Activated naive CD4-positive, alpha-beta T cell treated with anti-CD3 and anti-CD28 coated beads for 36 hours (primary cell): ENCODE data around the gene CLMN. TPM values are rescaled to one million over a fixed set of nuclear protein-coding genes. Genes with fewer than 3 reads are reported as not detected.
A peak's percentile ranks its signal among the peaks of the same experiment; 100 is the strongest.

Source experiments
- CTCF ChIA-PET: fragments of 350-600 bp; sonication (Branson Sonifier 250); formaldehyde crosslinking; loops from one replicate; lab custom pipeline; 2021; ENCODE audit warnings: antibody characterized with exemption; lab: Charles Lee
- DNase-seq: peaks from one replicate; pipeline ENCODE4 v3.0.0-alpha.2; 2020
- H3K27ac Mint-ChIP-seq: one replicate; pipeline ENCODE4 v1.8.0; 2021; ENCODE audit warnings: mild to moderate bottlenecking, mixed read lengths
- H3K27me3 Mint-ChIP-seq: one replicate; pipeline ENCODE4 v1.8.0; 2021; ENCODE audit warnings: low read depth, mixed read lengths
- H3K36me3 Mint-ChIP-seq: one replicate; pipeline ENCODE4 v1.8.0; 2021; ENCODE audit warnings: low read depth, mixed read lengths
- H3K4me1 Mint-ChIP-seq: one replicate; pipeline ENCODE4 v1.8.0; 2021; ENCODE audit warnings: low read depth, mixed read lengths
- H3K4me3 Mint-ChIP-seq: one replicate; pipeline ENCODE4 v1.8.0; 2021; ENCODE audit warnings: mild to moderate bottlenecking, moderate library complexity, mixed read lengths
- H3K9me3 Mint-ChIP-seq: one replicate; pipeline ENCODE4 v1.8.0; 2021; ENCODE audit warnings: mixed read lengths
- intact Hi-C: fragments of 100-400 bp; cut with micrococcal nuclease; formaldehyde crosslinking; loops from one replicate; pipeline ENCODE4 v1.15.1; 2023
- total RNA-seq, 2 experiments: library from RNA; stranded (reverse); gene quantifications; one replicate each; pipeline ENCODE4 v1.2.3, GENCODE V29; 2021

The CLMN gene
- total RNA-seq, 2 experiments from 2014 or later: 1.9 to 2.6 TPM

DNA sequence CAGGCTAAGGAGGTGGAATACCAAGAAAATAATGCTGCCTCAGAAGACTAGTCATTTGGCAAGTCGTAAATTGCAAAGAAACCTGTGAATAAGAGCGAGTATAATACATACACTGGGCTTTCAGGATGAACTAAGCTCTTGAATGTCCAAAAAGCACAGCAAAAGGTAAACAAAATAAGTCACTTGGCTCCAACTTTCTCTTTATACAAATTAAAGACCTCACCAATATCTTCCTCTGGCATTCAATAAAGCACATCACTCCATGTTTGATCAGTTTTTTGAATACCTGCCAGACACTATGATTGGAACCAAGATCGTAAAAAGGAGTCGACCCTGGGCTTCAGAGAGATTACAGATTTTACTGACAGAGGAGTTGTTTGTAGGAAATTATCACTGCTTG, 165.8 kb downstream of the CLMN start:
- H3K27me3 Mint-ChIP-seq: no peaks in the 10 kb centered on the region

DNA sequence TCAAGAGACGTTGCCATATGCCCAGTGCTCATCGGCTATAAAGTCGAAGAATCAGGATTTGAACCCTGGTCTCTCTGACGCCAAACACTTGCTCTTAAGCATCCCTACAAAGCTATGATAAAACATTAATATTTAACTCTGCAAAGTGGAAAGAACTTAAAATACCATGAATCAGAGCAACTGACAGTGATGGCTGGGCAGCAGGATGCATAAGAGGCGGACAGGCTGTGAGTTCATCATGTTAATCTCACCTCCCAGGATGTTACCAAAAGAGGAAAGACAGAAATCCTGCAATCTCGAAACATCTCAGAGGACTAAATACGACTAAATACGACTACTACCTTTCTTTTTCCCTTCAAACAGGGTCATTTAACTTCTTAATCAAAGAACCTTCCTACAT, 168.1 kb downstream of the CLMN start:
- no peak for DNase-seq
- Mint-ChIP-seq H3K36me3 (peaks cover 18% of the 10 kb centered on the region), H3K27me3 (no peaks in the 10 kb centered on the region), H3K9me3 (peaks cover 2% of the 10 kb centered on the region), H3K4me1 (peaks cover 75% of the 10 kb centered on the region), H3K27ac (no peak overlapping the region), H3K4me3 (no peak overlapping the region)
- intact Hi-C loops: loop anchor here (10.0 kb wide), 1 partner anchor 1213 kb away; the partner anchor contains the start of genes ATG2B and GSKIP
- CTCF ChIA-PET: no interaction called here

More for the DNA sequence above, 165.8 kb downstream of the CLMN start:
- H3K4me1 Mint-ChIP-seq: peaks cover 67% of the 10 kb centered on the region
- intact Hi-C loops: loop anchor here (10.0 kb wide), 1 partner anchor 1211 kb away; the partner anchor contains the start of genes ATG2B and GSKIP
- peaks cover 8% of the 10 kb centered on the region for H3K36me3 Mint-ChIP-seq
- no peak overlapping the region for H3K4me3 Mint-ChIP-seq
- H3K9me3 Mint-ChIP-seq: no peaks in the 10 kb centered on the region
- CTCF ChIA-PET: no interaction called here
- no peak overlapping the region for H3K27ac Mint-ChIP-seq
- DNase-seq: no peak

DNA sequence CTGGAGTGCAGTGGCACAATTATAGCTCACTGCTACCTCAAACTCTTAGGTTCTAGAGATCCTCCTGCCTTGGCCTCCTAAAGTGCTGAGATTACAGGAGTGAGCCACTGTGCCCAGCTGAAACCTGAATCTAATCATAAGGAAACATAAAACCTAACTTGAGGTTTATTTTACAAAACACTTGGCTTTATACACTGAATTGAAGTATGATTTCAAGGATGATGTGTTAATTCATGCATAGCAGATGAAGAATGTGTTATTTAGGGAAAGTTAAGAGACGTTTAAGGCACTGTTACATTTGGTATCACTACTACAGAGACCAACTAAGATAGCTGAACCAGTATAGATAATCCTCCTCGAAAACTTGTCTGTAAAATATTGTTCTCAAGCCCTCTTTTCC, 168.8 kb downstream of the CLMN start:
- Mint-ChIP-seq H3K27me3 (no peaks in the 10 kb centered on the region), H3K4me1 (peaks cover 76% of the 10 kb centered on the region), H3K36me3 (peaks cover 22% of the 10 kb centered on the region), H3K27ac (peak overlapping the region; percentile 27), H3K4me3 (no peak overlapping the region), H3K9me3 (peaks cover 6% of the 10 kb centered on the region)
- CTCF ChIA-PET: no interaction called here
- intact Hi-C loops: loop anchor here (10.0 kb wide), 1 partner anchor 1214 kb away; the partner anchor contains the start of genes ATG2B and GSKIP
- no peak for DNase-seq

DNA sequence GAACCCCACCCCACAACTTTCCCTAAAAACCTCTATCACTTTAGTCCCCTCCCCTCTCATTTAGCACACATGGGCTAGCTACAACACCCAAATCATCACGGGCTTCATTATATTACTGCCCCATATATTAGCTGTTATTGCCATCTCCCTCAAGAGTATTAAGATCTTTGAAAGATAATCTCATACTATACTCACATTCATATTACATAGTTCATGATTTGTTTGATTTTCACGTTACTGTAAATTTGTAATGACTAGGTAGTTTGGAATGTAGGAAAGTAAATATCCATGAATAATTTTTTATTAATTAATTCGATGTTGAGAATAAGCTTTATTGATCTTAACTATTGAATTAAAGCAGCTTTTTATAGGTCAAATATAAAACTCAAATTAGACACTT, 170.3 kb downstream of the CLMN start:
- no peak overlapping the region for H3K27ac Mint-ChIP-seq
- H3K4me1 Mint-ChIP-seq: peaks cover 73% of the 10 kb centered on the region
- H3K27me3 Mint-ChIP-seq: no peaks in the 10 kb centered on the region
- CTCF ChIA-PET: interaction anchor here (0.6 kb wide), 1 partner anchor 21 kb away, joined by 3 read pairs; no protein-coding TSS in a partner anchor
- H3K9me3 Mint-ChIP-seq: peaks cover 16% of the 10 kb centered on the region
- DNase-seq: no peak
- H3K4me3 Mint-ChIP-seq: no peak overlapping the region
- peaks cover 26% of the 10 kb centered on the region for H3K36me3 Mint-ChIP-seq
- intact Hi-C loops: no loop called here

DNA sequence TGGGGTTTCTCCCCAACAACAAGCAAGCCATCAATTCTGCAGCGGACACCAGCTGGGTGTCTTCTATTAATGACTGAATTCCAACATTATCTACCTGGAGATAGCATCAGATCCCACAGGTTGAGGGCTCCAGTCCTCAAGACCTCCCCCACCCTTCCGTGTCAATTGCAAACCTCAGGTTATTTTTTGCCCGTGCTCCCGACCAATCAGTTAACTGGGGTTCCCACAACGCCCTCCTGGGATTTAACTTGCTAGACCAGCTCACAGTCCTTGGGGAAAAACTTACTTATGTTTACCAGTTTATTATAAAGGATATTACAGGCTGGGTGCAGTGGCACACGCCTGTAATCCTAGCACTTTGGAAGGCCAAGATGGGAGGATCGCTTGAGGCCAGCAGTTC, 172.1 kb downstream of the CLMN start:
- Mint-ChIP-seq H3K27me3 (no peaks in the 10 kb centered on the region), H3K4me1 (peaks cover 73% of the 10 kb centered on the region), H3K36me3 (peaks cover 25% of the 10 kb centered on the region), H3K4me3 (no peak overlapping the region), H3K27ac (no peak overlapping the region), H3K9me3 (peaks cover 16% of the 10 kb centered on the region)
- no peak for DNase-seq
- intact Hi-C loops: no loop called here
- CTCF ChIA-PET: no interaction called here

DNA sequence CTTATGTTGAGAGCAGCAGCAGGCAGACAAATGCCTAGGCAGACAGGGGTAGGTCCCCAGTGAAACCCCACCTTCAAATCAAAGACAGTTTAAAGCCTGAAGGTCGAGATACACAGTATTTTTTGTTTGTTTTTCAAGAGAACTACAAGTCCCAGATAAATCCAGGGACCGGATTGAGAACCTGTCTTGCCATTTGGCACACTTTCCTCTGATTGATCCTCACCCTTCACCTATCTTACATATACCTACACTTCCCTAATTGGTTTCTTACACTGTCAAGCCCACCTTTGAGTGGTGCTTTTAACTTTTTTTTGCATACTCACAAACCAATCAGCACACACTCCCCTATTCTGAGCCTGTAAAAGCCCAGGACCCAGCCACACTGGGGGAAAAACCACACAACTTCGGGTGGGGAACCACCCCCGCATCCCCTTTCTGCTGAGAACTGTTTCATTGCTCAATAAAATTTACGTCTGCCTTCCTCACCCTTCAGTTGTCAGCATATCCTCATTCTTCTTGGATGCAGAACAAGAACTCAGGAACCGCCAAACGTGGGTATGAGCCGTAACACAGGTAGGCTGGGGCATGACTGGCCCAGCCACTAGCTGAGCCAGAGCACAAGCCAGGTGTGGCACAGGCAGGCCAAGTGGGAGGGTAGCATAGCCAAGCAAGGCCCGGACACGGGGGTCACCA, 173.5 kb downstream of the CLMN start:
- H3K27me3 Mint-ChIP-seq: no peaks in the 10 kb centered on the region
- CTCF ChIA-PET: no interaction called here
- intact Hi-C loops: no loop called here
- H3K27ac Mint-ChIP-seq: no peak overlapping the region
- peaks cover 25% of the 10 kb centered on the region for H3K36me3 Mint-ChIP-seq
- peaks cover 69% of the 10 kb centered on the region for H3K4me1 Mint-ChIP-seq
- H3K4me3 Mint-ChIP-seq: no peak overlapping the region
- DNase-seq: no peak
- H3K9me3 Mint-ChIP-seq: peaks cover 16% of the 10 kb centered on the region

DNA sequence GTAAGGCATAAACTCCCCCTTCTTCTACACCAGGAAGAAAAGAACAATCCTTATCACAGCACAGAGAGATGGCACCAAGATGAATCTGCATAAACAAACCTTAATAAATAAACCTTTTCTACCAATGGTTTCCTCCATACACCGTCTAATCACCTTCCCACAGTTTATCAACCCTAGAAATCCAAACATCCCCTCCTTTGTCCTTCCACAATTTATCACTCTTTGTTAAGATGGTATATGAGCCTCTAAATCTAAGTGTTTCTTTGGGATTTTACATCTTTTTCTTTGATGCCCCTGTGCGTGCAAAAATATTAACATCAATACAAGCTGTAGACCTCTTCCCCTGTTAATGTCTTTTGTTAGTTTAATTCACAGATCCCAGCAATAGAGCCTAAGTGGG, 174.9 kb downstream of the CLMN start:
- H3K4me1 Mint-ChIP-seq: peaks cover 66% of the 10 kb centered on the region
- peaks cover 16% of the 10 kb centered on the region for H3K9me3 Mint-ChIP-seq
- peaks cover 25% of the 10 kb centered on the region for H3K36me3 Mint-ChIP-seq
- intact Hi-C loops: no loop called here
- CTCF ChIA-PET: interaction anchor here (0.6 kb wide), 1 partner anchor 51 kb away, joined by 3 read pairs; no protein-coding TSS in a partner anchor
- no peak overlapping the region for H3K27ac Mint-ChIP-seq
- H3K4me3 Mint-ChIP-seq: no peak overlapping the region
- H3K27me3 Mint-ChIP-seq: no peaks in the 10 kb centered on the region
- DNase-seq: no peak

DNA sequence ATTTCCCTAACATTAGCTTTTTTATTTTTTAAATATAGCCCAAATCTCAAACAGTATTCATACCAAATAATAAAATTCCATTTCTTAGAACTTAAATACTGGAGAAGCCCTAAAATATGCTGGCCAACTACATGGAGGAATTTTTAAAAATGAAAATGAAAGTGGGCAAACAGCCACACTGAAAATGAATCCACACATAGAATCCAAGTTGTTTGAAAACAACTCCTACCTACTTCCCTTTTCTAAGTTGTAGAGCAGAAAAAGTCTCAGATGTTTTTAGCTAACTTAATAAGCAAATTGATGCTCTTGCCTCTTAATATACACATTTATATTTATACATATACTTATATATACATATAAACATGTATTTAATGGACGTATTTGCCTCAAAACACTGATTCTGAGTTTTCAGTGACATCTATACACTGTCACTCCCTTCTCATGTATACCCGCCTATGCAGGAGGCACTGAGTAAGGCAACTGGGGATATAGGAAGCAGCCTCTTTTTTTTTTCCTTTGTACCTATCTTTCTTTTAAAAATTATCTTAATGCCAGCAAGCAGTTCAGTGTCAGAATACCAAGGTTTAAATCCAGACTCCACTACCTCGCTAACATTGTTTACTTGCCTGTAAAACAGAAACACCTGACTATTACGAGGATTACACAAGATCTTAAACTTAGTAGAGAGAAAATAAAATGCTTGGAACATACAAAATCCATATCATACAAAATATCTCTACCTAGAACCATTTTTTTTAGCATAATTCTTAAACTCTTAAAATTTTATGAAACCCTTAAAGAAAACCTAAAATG, 175.7 kb downstream of the CLMN start:
- H3K27ac Mint-ChIP-seq: no peak overlapping the region
- H3K4me3 Mint-ChIP-seq: no peak overlapping the region
- CTCF ChIA-PET: no interaction called here
- no peak for DNase-seq
- H3K27me3 Mint-ChIP-seq: no peaks in the 10 kb centered on the region
- H3K4me1 Mint-ChIP-seq: peaks cover 68% of the 10 kb centered on the region
- peaks cover 16% of the 10 kb centered on the region for H3K9me3 Mint-ChIP-seq
- peaks cover 25% of the 10 kb centered on the region for H3K36me3 Mint-ChIP-seq
- intact Hi-C loops: no loop called here

DNA sequence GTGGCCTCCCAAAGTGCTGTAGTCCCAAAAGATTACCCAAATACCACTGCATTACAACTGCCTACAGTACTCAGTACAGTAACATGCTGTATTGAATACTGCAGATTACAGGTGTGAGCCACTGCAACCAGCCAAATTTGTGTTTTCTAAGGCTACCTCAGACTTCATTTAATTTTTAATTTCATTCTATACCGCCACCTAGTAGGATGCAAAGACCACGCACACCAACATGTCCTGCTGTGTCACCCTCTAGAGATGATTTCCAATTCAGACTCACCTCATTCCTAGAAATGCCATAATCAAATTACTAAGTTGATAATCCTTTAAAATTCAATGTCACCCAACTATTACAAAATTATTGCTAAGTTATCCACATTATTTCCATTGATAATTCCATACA, 177.5 kb downstream of the CLMN start:
- no peak overlapping the region for H3K4me3 Mint-ChIP-seq
- CTCF ChIA-PET: interaction anchor here (0.7 kb wide), 1 partner anchor 63 kb away, joined by 3 read pairs; no protein-coding TSS in a partner anchor
- DNase-seq: no peak
- H3K27me3 Mint-ChIP-seq: no peaks in the 10 kb centered on the region
- intact Hi-C loops: no loop called here
- peaks cover 68% of the 10 kb centered on the region for H3K4me1 Mint-ChIP-seq
- no peak overlapping the region for H3K27ac Mint-ChIP-seq
- H3K9me3 Mint-ChIP-seq: peaks cover 16% of the 10 kb centered on the region
- peaks cover 18% of the 10 kb centered on the region for H3K36me3 Mint-ChIP-seq

DNA sequence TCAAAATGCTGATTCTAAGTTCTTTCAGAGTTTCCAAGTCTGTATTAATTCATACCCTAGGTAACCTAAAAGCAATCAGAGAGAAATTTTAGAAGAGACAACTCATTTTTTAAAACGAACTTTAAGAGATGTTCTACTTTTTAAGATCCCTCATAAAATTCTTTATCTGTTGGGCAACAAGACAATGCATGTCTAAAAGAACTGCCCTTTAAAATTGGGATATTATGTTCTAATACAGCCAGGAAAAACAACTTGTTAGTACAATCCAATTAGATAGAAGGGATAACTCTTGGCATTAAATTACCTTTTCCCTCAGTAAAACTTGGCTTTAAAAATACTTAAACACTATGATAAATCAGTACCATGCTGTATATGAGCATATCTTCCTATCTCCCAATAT, 178.0 kb downstream of the CLMN start:
- DNase-seq: no peak
- Mint-ChIP-seq H3K4me3 (no peak overlapping the region), H3K27ac (no peak overlapping the region), H3K36me3 (peaks cover 17% of the 10 kb centered on the region), H3K4me1 (peaks cover 72% of the 10 kb centered on the region), H3K9me3 (peaks cover 15% of the 10 kb centered on the region), H3K27me3 (no peaks in the 10 kb centered on the region)
- CTCF ChIA-PET: no interaction called here
- intact Hi-C loops: no loop called here

DNA sequence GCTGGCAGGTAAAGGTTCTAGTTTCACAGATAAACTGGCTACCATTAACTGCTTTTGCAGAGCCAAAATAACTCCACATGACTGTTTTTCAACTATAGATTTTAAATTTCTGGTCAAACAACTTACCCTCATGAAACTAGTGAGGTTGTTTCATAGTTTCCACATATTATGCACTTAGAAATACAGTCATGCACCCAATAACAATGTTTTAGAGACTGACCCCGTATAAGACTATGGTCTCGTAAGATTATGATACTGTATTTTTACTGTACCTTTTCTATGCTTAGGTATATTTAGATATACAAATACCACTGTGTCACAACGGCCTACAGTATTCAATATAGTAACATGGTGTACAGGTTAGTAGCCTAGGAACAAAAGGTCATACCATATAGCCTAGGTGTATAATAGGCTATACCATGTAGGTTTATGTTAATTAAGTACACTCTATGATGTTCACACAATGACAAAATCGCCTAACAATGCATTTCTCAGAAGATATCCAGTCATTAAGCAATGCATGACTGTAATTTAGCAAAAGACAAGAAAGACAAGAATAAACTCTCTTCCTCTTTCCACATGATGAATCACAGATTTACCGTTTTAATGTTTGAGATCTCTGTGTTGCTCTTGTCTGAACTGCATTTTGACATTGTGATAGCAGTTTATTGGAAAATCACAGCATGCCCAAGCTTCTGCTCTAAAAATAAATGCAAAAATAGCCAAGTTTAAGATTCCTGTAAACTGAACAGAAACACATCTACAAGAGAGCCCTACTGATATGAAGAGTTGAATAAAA, 179.4 kb downstream of the CLMN start:
- CTCF ChIA-PET: interaction anchor here (0.9 kb wide), 1 partner anchor 12 kb away, joined by 3 read pairs; no protein-coding TSS in a partner anchor
- Mint-ChIP-seq H3K4me3 (no peak overlapping the region), H3K36me3 (peaks cover 14% of the 10 kb centered on the region), H3K27ac (peak overlapping the region; percentile 39), H3K4me1 (peaks cover 71% of the 10 kb centered on the region), H3K27me3 (no peaks in the 10 kb centered on the region), H3K9me3 (peaks cover 7% of the 10 kb centered on the region)
- DNase-seq: no peak
- intact Hi-C loops: loop anchor here (1.0 kb wide), 2 partner anchors 15 to 125 kb away; no protein-coding TSS in a partner anchor

DNA sequence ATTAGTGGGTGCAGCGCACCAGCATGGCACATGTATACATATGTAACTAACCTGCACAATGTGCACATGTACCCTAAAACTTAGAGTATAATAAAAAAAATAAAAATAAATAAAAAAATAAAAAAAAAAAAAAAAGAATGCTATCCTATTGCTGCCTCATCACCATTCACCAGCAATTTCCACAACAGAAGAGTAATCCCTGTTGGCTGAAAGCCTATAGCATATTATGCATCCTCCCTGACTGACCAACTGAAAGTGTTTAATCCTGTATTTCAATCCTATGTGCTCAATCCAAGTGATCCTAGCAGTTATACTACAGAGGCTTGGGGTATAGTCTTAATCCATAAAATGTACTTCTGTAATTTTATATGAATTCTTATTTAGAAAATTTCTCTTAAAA, 180.8 kb downstream of the CLMN start:
- Mint-ChIP-seq H3K36me3 (peaks cover 14% of the 10 kb centered on the region), H3K4me3 (no peak overlapping the region), H3K4me1 (peaks cover 70% of the 10 kb centered on the region), H3K27ac (no peak overlapping the region), H3K27me3 (no peaks in the 10 kb centered on the region), H3K9me3 (no peaks in the 10 kb centered on the region)
- intact Hi-C loops: no loop called here
- CTCF ChIA-PET: no interaction called here
- no peak for DNase-seq
